HG03442 (cell line): ENCODE data around the gene EMC6.
"Not testable (repeated sequence)": the region's sequence is repeated elsewhere in the genome, so short reads cannot be mapped to it uniquely, and the experiment has no call there.

Experiments
- ATAC-seq: cut with Tn5 transposase; IDR thresholded peaks from one replicate; pipeline ENCODE4 v1.9.1; 2021; ENCODE audit warnings: mild to moderate bottlenecking, moderate library complexity; ENCODE audit not compliant: unreplicated experiment

The EMC6 gene

GRCh38 chr17:3679531-3680126 lies 11.0 kb downstream of the EMC6 start:
- no peak for ATAC-seq

GRCh38 chr17:3681057-3681456 lies 12.4 kb downstream of the EMC6 start:
- ATAC-seq = no peak

GRCh38 chr17:3681565-3681964 lies 13.0 kb downstream of the EMC6 start:
- ATAC-seq = no peak

- ATAC-seq = no peak
These were observed 13.4 kb downstream of the EMC6 start for GRCh38 chr17:3682033-3682432.

- ATAC-seq = no peak
These were observed 14.5 kb downstream of the EMC6 start for GRCh38 chr17:3683054-3683511.

- ATAC-seq = no peak
These were observed 16.6 kb downstream of the EMC6 start for GRCh38 chr17:3685174-3685573.

- no peak for ATAC-seq
These were observed 19.5 kb downstream of the EMC6 start for GRCh38 chr17:3688027-3688553.

- ATAC-seq = no peak
These were observed 20.2 kb downstream of the EMC6 start for GRCh38 chr17:3688852-3689261.

- no peak for ATAC-seq
These were observed 20.9 kb downstream of the EMC6 start for GRCh38 chr17:3689262-3690093.

GRCh38 chr17:3690094-3690715 lies 21.6 kb downstream of the EMC6 start:
- ATAC-seq = no peak

GRCh38 chr17:3691617-3692067 lies 23.0 kb downstream of the EMC6 start:
- no peak for ATAC-seq

- ATAC-seq = no peak
These were observed 23.7 kb downstream of the EMC6 start for GRCh38 chr17:3692346-3692745.

- no peak for ATAC-seq
These were observed 24.5 kb downstream of the EMC6 start for GRCh38 chr17:3693141-3693540.

- peak; percentile 50 for ATAC-seq
These were observed 25.2 kb downstream of the EMC6 start for GRCh38 chr17:3693829-3694231.

GRCh38 chr17:3695129-3695722 lies 26.6 kb downstream of the EMC6 start:
- ATAC-seq = no peak

GRCh38 chr17:3695723-3696411 lies 27.3 kb downstream of the EMC6 start, which contains the start of gene P2RX5:
Gene P2RX5, minus strand, starts transcription at chr17:3696155. Its CDS starts 150 bp downstream, at chr17:3696005.
- ATAC-seq = no peak

GRCh38 chr17:3697103-3697476 lies 28.5 kb downstream of the EMC6 start:
- no peak for ATAC-seq

GRCh38 chr17:3698139-3698538 lies 29.5 kb downstream of the EMC6 start:
- ATAC-seq = no peak

GRCh38 chr17:3699951-3700350 lies 31.3 kb downstream of the EMC6 start:
- ATAC-seq = no peak

- not testable (repeated sequence) for ATAC-seq
These were observed 33.5 kb downstream of the EMC6 start for GRCh38 chr17:3702041-3702539.
